Lower leg skin (tissue), 3 donors: ENCODE measurements around the gene FER1L5.

Experiments used
- POLR2A ChIP-seq, 2 donors: fragments of 450-650 bp; IDR thresholded peaks; one replicate each; pipeline ENCODE4 v1.6.1; 2016 to 2017; ENCODE audit warnings: antibody characterized with exemption in 2 of 2, mild to moderate bottlenecking in 1 of 2, moderate library complexity in 1 of 2
- TF ChIP-seq, protein P1 (sequence below), 3 donors: fragments of 450-650 bp; IDR thresholded peaks; one replicate each; pipeline ENCODE4 v1.5.1; 2016; ENCODE audit warnings: antibody characterized with exemption in 3 of 3, mild to moderate bottlenecking in 3 of 3, moderate library complexity in 2 of 3

DNA sequence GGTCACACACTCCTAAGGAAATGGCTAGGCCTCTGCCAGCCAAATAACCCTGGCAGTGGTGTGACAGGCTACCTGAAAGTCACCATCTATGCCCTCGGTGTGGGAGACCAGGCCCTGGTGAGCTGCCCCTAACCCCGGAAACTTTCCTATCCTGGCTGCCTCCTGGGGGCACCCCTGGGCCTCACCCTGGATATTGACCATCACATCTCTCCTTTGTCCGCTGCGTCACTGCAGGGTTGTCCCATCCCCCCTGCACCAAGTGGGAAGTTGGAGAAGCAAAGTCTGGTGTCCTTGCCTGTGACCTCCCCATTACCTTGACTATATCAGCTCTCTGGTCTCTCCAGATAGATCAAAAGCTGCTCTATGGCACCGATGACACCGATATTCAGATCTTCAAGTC lies 18.8 kb downstream of the FER1L5 start:
- TF ChIP-seq, protein P1, sequence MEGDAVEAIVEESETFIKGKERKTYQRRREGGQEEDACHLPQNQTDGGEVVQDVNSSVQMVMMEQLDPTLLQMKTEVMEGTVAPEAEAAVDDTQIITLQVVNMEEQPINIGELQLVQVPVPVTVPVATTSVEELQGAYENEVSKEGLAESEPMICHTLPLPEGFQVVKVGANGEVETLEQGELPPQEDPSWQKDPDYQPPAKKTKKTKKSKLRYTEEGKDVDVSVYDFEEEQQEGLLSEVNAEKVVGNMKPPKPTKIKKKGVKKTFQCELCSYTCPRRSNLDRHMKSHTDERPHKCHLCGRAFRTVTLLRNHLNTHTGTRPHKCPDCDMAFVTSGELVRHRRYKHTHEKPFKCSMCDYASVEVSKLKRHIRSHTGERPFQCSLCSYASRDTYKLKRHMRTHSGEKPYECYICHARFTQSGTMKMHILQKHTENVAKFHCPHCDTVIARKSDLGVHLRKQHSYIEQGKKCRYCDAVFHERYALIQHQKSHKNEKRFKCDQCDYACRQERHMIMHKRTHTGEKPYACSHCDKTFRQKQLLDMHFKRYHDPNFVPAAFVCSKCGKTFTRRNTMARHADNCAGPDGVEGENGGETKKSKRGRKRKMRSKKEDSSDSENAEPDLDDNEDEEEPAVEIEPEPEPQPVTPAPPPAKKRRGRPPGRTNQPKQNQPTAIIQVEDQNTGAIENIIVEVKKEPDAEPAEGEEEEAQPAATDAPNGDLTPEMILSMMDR (IDR thresholded peaks at IDR 0.05): no peak
- TF ChIP-seq POLR2A (IDR thresholded peaks at IDR 0.05): no peak
